ENCODE results near the gene PTGER2.

PTGER2 gene

GRCh38 chr14:52370406-52370935 is 56.4 kb downstream of the PTGER2 start:
- DNase-seq (ENCODE audit: low read depth in 3 of 3, low spot score in 1 of 3) = no peak

- DNase-seq (ENCODE audit: low read depth in 3 of 3, low spot score in 1 of 3) = no peak
Observed at GRCh38 chr14:52377940-52378339, 63.8 kb downstream of the PTGER2 start.
